PFSK-1 (cell line): ENCODE measurements around the gene NKX2-4.

Experiments used
- POLR2AphosphoS5 ChIP-seq: IDR thresholded peaks from 2 replicates; pipeline ENCODE4 v1.6.1; 2012; ENCODE audit warnings: low read depth, mild to moderate bottlenecking, control low read depth, low read length, moderate library complexity
- SIN3A ChIP-seq: IDR thresholded peaks from 2 replicates; pipeline ENCODE4 v1.6.1; 2012; ENCODE audit warnings: mild to moderate bottlenecking, low read length, moderate library complexity, borderline replicate concordance; ENCODE audit not compliant: insufficient read depth
- TAF1 ChIP-seq: IDR thresholded peaks from 2 replicates; pipeline ENCODE4 v1.6.1; 2012; ENCODE audit warnings: low read length, control low read depth, borderline replicate concordance; ENCODE audit not compliant: insufficient read depth

GRCh38 chr20:21424846-21425245, 27.5 kb upstream of the NKX2-4 start:
- no peak for TF ChIP-seq TAF1
- no peak for TF ChIP-seq SIN3A
- TF ChIP-seq POLR2AphosphoS5 = no peak
